Measurements from ENCODE around the gene CLMN.

DNA sequence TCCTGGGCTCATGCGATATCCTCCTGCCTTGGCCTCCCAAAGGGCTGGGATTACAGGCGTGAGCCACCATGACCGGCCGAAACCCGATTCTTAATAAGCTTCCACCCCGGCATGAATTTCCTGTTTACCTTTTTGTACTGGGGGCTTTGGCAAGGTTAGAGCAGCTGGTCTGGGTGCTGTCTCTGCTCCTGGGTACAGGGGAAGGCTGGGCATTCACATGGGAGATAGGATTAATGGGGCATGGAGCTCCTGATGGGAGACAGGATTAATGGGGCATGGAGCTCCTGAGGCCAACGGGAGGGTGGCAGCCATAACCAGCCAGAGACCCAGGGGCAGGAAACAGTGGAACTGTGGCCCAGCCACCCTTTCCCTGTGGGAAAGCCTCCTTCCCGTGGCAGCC lies 92.9 kb downstream of the CLMN start:
- TF ChIP-seq POLR2A (IDR thresholded peaks at IDR 0.05), result no peak
- TF ChIP-seq, protein P1, sequence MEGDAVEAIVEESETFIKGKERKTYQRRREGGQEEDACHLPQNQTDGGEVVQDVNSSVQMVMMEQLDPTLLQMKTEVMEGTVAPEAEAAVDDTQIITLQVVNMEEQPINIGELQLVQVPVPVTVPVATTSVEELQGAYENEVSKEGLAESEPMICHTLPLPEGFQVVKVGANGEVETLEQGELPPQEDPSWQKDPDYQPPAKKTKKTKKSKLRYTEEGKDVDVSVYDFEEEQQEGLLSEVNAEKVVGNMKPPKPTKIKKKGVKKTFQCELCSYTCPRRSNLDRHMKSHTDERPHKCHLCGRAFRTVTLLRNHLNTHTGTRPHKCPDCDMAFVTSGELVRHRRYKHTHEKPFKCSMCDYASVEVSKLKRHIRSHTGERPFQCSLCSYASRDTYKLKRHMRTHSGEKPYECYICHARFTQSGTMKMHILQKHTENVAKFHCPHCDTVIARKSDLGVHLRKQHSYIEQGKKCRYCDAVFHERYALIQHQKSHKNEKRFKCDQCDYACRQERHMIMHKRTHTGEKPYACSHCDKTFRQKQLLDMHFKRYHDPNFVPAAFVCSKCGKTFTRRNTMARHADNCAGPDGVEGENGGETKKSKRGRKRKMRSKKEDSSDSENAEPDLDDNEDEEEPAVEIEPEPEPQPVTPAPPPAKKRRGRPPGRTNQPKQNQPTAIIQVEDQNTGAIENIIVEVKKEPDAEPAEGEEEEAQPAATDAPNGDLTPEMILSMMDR (IDR thresholded peaks at IDR 0.05), result no peak
